HepG2 (cell line): ENCODE data around the gene UVSSA. TPM values are rescaled to one million over a fixed set of nuclear protein-coding genes. Genes with fewer than 3 reads are reported as not detected.

Experiments
- AGO1 ChIP-seq: fragments of 200-400 bp; formaldehyde crosslinking; IDR thresholded peaks from 2 replicates; pipeline ENCODE4 v1.6.1; 2017; ENCODE audit warnings: mild to moderate bottlenecking, low read depth, low read length, moderate library complexity; ENCODE audit not compliant: poor library complexity, severe bottlenecking
- ARNT ChIP-seq: fragments of 450-650 bp; IDR thresholded peaks from 2 replicates; pipeline ENCODE4 v1.6.1; 2017
- BCL6 ChIP-seq: IDR thresholded peaks from 2 replicates; pipeline ENCODE4 v1.6.1; 2016; ENCODE audit warnings: missing genetic modification reagents, missing compliant biosample characterization
- NFATC3 ChIP-seq: sonication (generic); formaldehyde crosslinking; IDR thresholded peaks from 2 replicates; pipeline ENCODE4 v1.5.1; 2020; ENCODE audit warnings: mild to moderate bottlenecking, missing genetic modification reagents
- RNF2 ChIP-seq: fragments of 450-650 bp; conservative IDR thresholded peaks from 2 replicates; pipeline ENCODE4 v1.6.1; 2016; ENCODE audit warnings: low read depth
- SAP130 ChIP-seq: IDR thresholded peaks from 2 replicates; pipeline ENCODE4 v1.6.1; 2016; ENCODE audit warnings: low read depth
- U2AF1 ChIP-seq: fragments of 200-400 bp; formaldehyde crosslinking; optimal IDR thresholded peaks from 2 replicates; pipeline ENCODE3; 2017; ENCODE audit warnings: mild to moderate bottlenecking, low read depth, low read length
- ZBTB20 ChIP-seq: sonication (generic); formaldehyde crosslinking; IDR thresholded peaks from 2 replicates; pipeline ENCODE4 v1.8.1; 2023; ENCODE audit warnings: missing genetic modification reagents, low read depth, mild to moderate bottlenecking, borderline replicate concordance
- ZC3H4 ChIP-seq: sonication (generic); formaldehyde crosslinking; IDR thresholded peaks from 2 replicates; pipeline ENCODE4 v1.4.0; 2020; ENCODE audit warnings: missing genetic modification reagents, borderline replicate concordance
- ZNF235 ChIP-seq: sonication (generic); formaldehyde crosslinking; IDR thresholded peaks from 2 replicates; pipeline ENCODE4 v1.8.1; 2023; ENCODE audit warnings: mild to moderate bottlenecking, missing genetic modification reagents, borderline replicate concordance
- ZNF333 ChIP-seq: sonication (generic); formaldehyde crosslinking; IDR thresholded peaks from 2 replicates; pipeline ENCODE4 v1.4.0; 2020; ENCODE audit warnings: mild to moderate bottlenecking, missing genetic modification reagents, borderline replicate concordance
- ZNF33B ChIP-seq: sonication (generic); formaldehyde crosslinking; IDR thresholded peaks from 2 replicates; pipeline ENCODE4 v1.5.1; 2020; ENCODE audit warnings: mild to moderate bottlenecking, missing genetic modification reagents
- ZNF7 ChIP-seq: IDR thresholded peaks from 2 replicates; pipeline ENCODE4 v1.6.1; 2016; ENCODE audit warnings: missing biosample characterization, missing genetic modification reagents
- ZNF768 ChIP-seq: sonication (generic); formaldehyde crosslinking; IDR thresholded peaks from 2 replicates; pipeline ENCODE4 v1.4.0; 2020; ENCODE audit warnings: missing genetic modification reagents
- polyA plus RNA-seq, 8 experiments: library from polyadenylated mRNA; depleted of rRNA in 3 of 8; stranded (reverse) in 7 of 8; unstranded in 1 of 8; fragments of >200 nt; fragmentation: Illumina TruSeq in 4 of 8; extraction: Trizol in 4 of 8; gene quantifications; 2 replicates each; pipeline versions ENCODE4 v1.2.1 to v1.2.3, GENCODE V29; 2011 to 2016; ENCODE audit warnings: low read depth in 4 of 8, missing spikeins in 1 of 8, mixed read lengths in 1 of 8; ENCODE audit not compliant: insufficient read depth in 1 of 8
- total RNA-seq, 5 experiments: library from RNA; depleted of rRNA; stranded (reverse); fragments of >200 nt; fragmentation: Illumina TruSeq; extraction: Trizol; gene quantifications; 2 replicates each; pipeline ENCODE4 v1.2.3, GENCODE V29; 2016; ENCODE audit warnings: low read depth in 1 of 5
- TF ChIP-seq, protein P1 (sequence below): sonication (generic); formaldehyde crosslinking; IDR thresholded peaks from 2 replicates; pipeline ENCODE4 v1.5.1; 2020; ENCODE audit warnings: missing genetic modification reagents, mild to moderate bottlenecking, borderline replicate concordance
- TF ChIP-seq, protein P2 (sequence below): sonication (generic); formaldehyde crosslinking; IDR thresholded peaks from 2 replicates; pipeline ENCODE4 v1.5.0; 2020; ENCODE audit warnings: mild to moderate bottlenecking, missing genetic modification reagents, moderate library complexity
- TF ChIP-seq, protein P3 (sequence below): sonication (generic); formaldehyde crosslinking; IDR thresholded peaks from 2 replicates; pipeline ENCODE4 v1.5.0; 2020; ENCODE audit warnings: missing genetic modification reagents
- TF ChIP-seq, protein P4 (sequence below): sonication (generic); formaldehyde crosslinking; IDR thresholded peaks from 2 replicates; pipeline ENCODE4 v1.5.0; 2020; ENCODE audit warnings: missing genetic modification reagents
- TF ChIP-seq, protein P5 (sequence below): sonication (generic); formaldehyde crosslinking; IDR thresholded peaks from 2 replicates; pipeline ENCODE4 v1.5.1; 2020; ENCODE audit warnings: mild to moderate bottlenecking, missing genetic modification reagents, borderline replicate concordance
- TF ChIP-seq, protein P6 (sequence below): sonication (generic); formaldehyde crosslinking; IDR thresholded peaks from 2 replicates; pipeline ENCODE4 v1.8.0; 2022; ENCODE audit warnings: missing genetic modification reagents, low read depth, mild to moderate bottlenecking, borderline replicate concordance

Gene UVSSA
- total and polyA plus RNA-seq, 2 of the 13 experiments (the other 11 are each of a cell fraction or from before 2014, with no cell fraction given), result 4.6 to 8.4 TPM

DNA sequence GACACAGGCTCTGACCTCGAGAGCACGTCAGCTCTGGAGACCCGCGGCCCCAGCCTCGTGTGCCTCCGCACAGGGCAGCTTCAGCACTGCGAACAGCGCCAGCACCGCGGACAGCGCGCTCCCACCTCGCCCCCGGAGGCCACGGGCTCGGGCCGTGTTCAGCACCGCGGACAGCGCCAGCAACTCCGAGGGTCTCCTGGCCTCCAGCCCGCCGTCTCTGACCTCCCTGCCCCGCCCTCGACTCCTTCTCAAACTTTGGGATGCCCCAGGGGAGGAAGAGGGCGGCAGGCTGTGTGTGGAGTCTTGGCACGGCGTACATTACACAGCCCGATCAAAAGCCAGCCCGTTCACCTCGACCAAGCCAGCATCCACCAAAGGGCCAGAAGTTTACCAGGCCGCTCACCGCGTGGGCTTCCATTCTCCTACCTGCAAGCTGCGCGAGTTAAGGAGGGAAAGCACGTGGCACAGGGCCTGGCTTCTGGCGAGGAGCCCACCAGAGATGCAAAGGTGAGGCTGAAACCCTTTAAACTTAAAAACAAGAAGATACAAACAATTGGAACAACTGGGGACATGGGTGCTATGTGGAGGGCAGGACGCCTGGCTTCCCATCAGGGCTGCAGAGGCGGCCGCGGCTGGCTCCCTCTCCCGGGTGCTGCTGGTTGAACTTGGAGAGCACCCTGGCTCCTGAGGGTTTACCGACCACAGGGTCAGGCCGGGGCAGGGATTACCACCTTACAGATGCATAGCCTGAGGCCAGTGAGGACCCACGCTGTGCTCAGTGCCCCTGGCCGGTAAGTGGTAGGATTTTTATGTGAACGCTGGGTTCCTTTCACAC, 63.7 kb downstream of the UVSSA start (continued):
- peak; percentile 98 for TF ChIP-seq ZNF7
- peak; percentile 99 for TF ChIP-seq SAP130
- peak; percentile 49 for TF ChIP-seq AGO1
- peak; percentile 98 for TF ChIP-seq ZNF768 (CRISPR knock-in tag)
- TF ChIP-seq BCL6 (CRISPR knock-in tag), result peak; percentile 97
- no peak for TF ChIP-seq U2AF1
- TF ChIP-seq ZBTB20 (CRISPR knock-in tag), result peak; percentile 100
- peak; percentile 100 for TF ChIP-seq ZNF333
- TF ChIP-seq, protein P1, sequence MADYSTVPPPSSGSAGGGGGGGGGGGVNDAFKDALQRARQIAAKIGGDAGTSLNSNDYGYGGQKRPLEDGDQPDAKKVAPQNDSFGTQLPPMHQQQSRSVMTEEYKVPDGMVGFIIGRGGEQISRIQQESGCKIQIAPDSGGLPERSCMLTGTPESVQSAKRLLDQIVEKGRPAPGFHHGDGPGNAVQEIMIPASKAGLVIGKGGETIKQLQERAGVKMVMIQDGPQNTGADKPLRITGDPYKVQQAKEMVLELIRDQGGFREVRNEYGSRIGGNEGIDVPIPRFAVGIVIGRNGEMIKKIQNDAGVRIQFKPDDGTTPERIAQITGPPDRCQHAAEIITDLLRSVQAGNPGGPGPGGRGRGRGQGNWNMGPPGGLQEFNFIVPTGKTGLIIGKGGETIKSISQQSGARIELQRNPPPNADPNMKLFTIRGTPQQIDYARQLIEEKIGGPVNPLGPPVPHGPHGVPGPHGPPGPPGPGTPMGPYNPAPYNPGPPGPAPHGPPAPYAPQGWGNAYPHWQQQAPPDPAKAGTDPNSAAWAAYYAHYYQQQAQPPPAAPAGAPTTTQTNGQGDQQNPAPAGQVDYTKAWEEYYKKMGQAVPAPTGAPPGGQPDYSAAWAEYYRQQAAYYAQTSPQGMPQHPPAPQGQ (CRISPR knock-in tag), result peak; percentile 97; the same call in 1 of the 2 replicates
- TF ChIP-seq, protein P2, sequence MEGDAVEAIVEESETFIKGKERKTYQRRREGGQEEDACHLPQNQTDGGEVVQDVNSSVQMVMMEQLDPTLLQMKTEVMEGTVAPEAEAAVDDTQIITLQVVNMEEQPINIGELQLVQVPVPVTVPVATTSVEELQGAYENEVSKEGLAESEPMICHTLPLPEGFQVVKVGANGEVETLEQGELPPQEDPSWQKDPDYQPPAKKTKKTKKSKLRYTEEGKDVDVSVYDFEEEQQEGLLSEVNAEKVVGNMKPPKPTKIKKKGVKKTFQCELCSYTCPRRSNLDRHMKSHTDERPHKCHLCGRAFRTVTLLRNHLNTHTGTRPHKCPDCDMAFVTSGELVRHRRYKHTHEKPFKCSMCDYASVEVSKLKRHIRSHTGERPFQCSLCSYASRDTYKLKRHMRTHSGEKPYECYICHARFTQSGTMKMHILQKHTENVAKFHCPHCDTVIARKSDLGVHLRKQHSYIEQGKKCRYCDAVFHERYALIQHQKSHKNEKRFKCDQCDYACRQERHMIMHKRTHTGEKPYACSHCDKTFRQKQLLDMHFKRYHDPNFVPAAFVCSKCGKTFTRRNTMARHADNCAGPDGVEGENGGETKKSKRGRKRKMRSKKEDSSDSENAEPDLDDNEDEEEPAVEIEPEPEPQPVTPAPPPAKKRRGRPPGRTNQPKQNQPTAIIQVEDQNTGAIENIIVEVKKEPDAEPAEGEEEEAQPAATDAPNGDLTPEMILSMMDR (CRISPR knock-in tag), result peak; percentile 27
- TF ChIP-seq ARNT, result no peak
- TF ChIP-seq ZNF235, result peak; percentile 100
- TF ChIP-seq NFATC3 (CRISPR knock-in tag), result peak; percentile 100
- TF ChIP-seq RNF2, result no peak; the same call in 1 of the 2 replicates
- peak; percentile 99 for TF ChIP-seq ZC3H4 (CRISPR knock-in tag)
- TF ChIP-seq ZNF33B (CRISPR knock-in tag), result peak; percentile 100
- TF ChIP-seq, protein P3, sequence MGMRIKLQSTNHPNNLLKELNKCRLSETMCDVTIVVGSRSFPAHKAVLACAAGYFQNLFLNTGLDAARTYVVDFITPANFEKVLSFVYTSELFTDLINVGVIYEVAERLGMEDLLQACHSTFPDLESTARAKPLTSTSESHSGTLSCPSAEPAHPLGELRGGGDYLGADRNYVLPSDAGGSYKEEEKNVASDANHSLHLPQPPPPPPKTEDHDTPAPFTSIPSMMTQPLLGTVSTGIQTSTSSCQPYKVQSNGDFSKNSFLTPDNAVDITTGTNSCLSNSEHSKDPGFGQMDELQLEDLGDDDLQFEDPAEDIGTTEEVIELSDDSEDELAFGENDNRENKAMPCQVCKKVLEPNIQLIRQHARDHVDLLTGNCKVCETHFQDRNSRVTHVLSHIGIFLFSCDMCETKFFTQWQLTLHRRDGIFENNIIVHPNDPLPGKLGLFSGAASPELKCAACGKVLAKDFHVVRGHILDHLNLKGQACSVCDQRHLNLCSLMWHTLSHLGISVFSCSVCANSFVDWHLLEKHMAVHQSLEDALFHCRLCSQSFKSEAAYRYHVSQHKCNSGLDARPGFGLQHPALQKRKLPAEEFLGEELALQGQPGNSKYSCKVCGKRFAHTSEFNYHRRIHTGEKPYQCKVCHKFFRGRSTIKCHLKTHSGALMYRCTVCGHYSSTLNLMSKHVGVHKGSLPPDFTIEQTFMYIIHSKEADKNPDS (CRISPR knock-in tag), result peak; percentile 100
- TF ChIP-seq, protein P4, sequence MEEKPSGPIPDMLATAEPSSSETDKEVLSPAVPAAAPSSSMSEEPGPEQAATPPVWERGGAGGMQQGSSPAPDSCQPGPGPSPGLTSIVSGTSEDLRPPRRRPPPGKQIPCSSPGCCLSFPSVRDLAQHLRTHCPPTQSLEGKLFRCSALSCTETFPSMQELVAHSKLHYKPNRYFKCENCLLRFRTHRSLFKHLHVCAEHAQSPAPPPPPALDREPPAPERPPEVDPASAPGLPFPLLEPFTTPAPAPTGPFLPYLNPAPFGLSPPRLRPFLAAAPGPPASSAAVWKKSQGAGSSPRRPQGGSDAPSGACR, result peak; percentile 100
- TF ChIP-seq, protein P5, sequence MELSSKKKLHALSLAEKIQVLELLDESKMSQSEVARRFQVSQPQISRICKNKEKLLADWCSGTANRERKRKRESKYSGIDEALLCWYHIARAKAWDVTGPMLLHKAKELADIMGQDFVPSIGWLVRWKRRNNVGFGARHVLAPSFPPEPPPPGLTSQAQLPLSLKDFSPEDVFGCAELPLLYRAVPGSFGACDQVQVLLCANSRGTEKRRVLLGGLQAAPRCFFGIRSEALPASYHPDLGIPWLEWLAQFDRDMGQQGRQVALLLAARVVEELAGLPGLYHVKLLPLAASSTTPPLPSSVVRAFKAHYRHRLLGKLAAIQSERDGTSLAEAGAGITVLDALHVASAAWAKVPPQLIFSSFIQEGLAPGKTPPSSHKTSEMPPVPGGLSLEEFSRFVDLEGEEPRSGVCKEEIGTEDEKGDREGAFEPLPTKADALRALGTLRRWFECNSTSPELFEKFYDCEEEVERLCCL (CRISPR knock-in tag), result peak; percentile 100
- TF ChIP-seq, protein P6, sequence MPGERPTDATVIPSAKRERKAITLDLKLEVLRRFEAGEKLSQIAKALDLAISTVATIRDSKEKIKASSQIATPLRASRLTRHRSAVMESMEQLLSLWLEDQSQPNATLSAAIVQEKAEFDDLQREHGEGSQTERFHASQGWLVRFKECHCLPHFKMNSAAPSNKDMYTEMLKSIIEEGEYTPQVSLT (CRISPR knock-in tag), result peak; percentile 99; the same call in 1 of the 2 replicates
